A549 (cell line): Measurements from ENCODE around the gene NOXO1.

Experiments used
- BHLHE40 ChIP-seq: IDR thresholded peaks from 2 replicates; pipeline ENCODE4 v1.6.1; 2012; ENCODE audit warnings: low read depth, low read length, inconsistent platforms
- CTCF ChIP-seq: fragments of >200 bp; sonication (Bioruptor Twin); formaldehyde crosslinking; IDR thresholded peaks from 3 replicates; pipeline ENCODE4 v1.5.1; 2016
- EP300 ChIP-seq, 2 experiments: fragments of >200 bp; sonication (Bioruptor Twin); formaldehyde crosslinking; IDR thresholded peaks; 2 replicates in 1 of 2; 3 replicates in 1 of 2; pipeline ENCODE4 v1.6.1; 2016 to 2017
- RAD21 ChIP-seq, 2 experiments: fragments of >200 bp in 1 of 2; sonication (Bioruptor Twin) in 1 of 2; formaldehyde crosslinking in 1 of 2; IDR thresholded peaks in 1 of 2; conservative IDR thresholded peaks in 1 of 2; 2 replicates in 1 of 2; 3 replicates in 1 of 2; pipeline ENCODE4 v1.6.1; 2012 to 2018; ENCODE audit warnings: inconsistent platforms in 1 of 2
- REST ChIP-seq: fragments of 200-600 bp; sonication (generic); IDR thresholded peaks from 2 replicates; pipeline ENCODE4 v1.6.1; 2016; ENCODE audit warnings: antibody characterized with exemption, mild to moderate bottlenecking, moderate library complexity

- no peak for TF ChIP-seq CTCF
- TF ChIP-seq RAD21 (conservative IDR thresholded peaks at IDR 0.05 in 1 of 2, IDR thresholded peaks at IDR 0.05 in 1 of 2) = no peak
- no peak for TF ChIP-seq BHLHE40
- no peak for TF ChIP-seq EP300 (IDR thresholded peaks at IDR 0.05)
- TF ChIP-seq REST = no peak
Observed at GRCh38 chr16:1944612-1945199, 36.6 kb downstream of the NOXO1 start.
